HepG2 (cell line): Measurements from ENCODE around the gene ADGRG6. TPM values are rescaled to one million over a fixed set of nuclear protein-coding genes. Genes with fewer than 3 reads are reported as not detected.

Source experiments
- CTCF ChIP-seq: sonication (generic); formaldehyde crosslinking; IDR thresholded peaks from 2 replicates; pipeline ENCODE4 v1.5.0; 2020; ENCODE audit warnings: mild to moderate bottlenecking, missing genetic modification reagents, moderate library complexity
- KDM5A ChIP-seq: fragments of 200-600 bp; sonication (generic); IDR thresholded peaks from 2 replicates; pipeline ENCODE4 v1.7.0; 2018; ENCODE audit warnings: antibody characterized with exemption, mild to moderate bottlenecking, low read length, borderline replicate concordance
- MLLT10 ChIP-seq: sonication (generic); formaldehyde crosslinking; IDR thresholded peaks from 2 replicates; pipeline ENCODE4 v1.4.0; 2020; ENCODE audit warnings: missing genetic modification reagents
- PBX2 ChIP-seq: IDR thresholded peaks from 2 replicates; pipeline ENCODE4 v1.6.1; 2016; ENCODE audit warnings: control low read depth
- SMARCC2 ChIP-seq: fragments of 450-650 bp; IDR thresholded peaks from 2 replicates; pipeline ENCODE4 v1.6.1; 2017; ENCODE audit warnings: antibody characterized with exemption, mild to moderate bottlenecking
- TSC22D2 ChIP-seq: sonication (generic); formaldehyde crosslinking; IDR thresholded peaks from 2 replicates; pipeline ENCODE4 v1.5.1; 2020; ENCODE audit warnings: missing genetic modification reagents, mild to moderate bottlenecking, borderline replicate concordance
- ZBTB46 ChIP-seq: sonication (generic); formaldehyde crosslinking; IDR thresholded peaks from 2 replicates; pipeline ENCODE4 v1.4.0; 2020; ENCODE audit warnings: mild to moderate bottlenecking, missing genetic modification reagents, borderline replicate concordance
- ZNF205 ChIP-seq: IDR thresholded peaks from 2 replicates; pipeline ENCODE4 v1.6.1; 2018; ENCODE audit warnings: missing biosample characterization, missing genetic modification reagents
- ZNF598 ChIP-seq: sonication (generic); formaldehyde crosslinking; IDR thresholded peaks from 2 replicates; pipeline ENCODE4 v1.5.1; 2020; ENCODE audit warnings: mild to moderate bottlenecking, missing genetic modification reagents, borderline replicate concordance
- ZNF839 ChIP-seq: sonication (generic); formaldehyde crosslinking; IDR thresholded peaks from 2 replicates; pipeline ENCODE4 v1.4.0; 2020; ENCODE audit warnings: missing genetic modification reagents, mild to moderate bottlenecking, borderline replicate concordance
- polyA plus RNA-seq, 8 experiments: library from polyadenylated mRNA; depleted of rRNA in 3 of 8; stranded (reverse) in 7 of 8; unstranded in 1 of 8; fragments of >200 nt; fragmentation: Illumina TruSeq in 4 of 8; extraction: Trizol in 4 of 8; gene quantifications; 2 replicates each; pipeline versions ENCODE4 v1.2.1 to v1.2.3, GENCODE V29; 2011 to 2016; ENCODE audit warnings: low read depth in 4 of 8, missing spikeins in 1 of 8, mixed read lengths in 1 of 8; ENCODE audit not compliant: insufficient read depth in 1 of 8
- total RNA-seq, 5 experiments: library from RNA; depleted of rRNA; stranded (reverse); fragments of >200 nt; fragmentation: Illumina TruSeq; extraction: Trizol; gene quantifications; 2 replicates each; pipeline ENCODE4 v1.2.3, GENCODE V29; 2016; ENCODE audit warnings: low read depth in 1 of 5
- TF ChIP-seq, protein P1 (sequence below): sonication (generic); formaldehyde crosslinking; IDR thresholded peaks from 2 replicates; pipeline ENCODE4 v1.4.0; 2020; ENCODE audit warnings: missing genetic modification reagents, borderline replicate concordance
- TF ChIP-seq, protein P2 (sequence below): sonication (generic); formaldehyde crosslinking; IDR thresholded peaks from 2 replicates; pipeline ENCODE4 v1.5.0; 2020; ENCODE audit warnings: missing genetic modification reagents
- TF ChIP-seq, protein P3 (sequence below): sonication (generic); formaldehyde crosslinking; IDR thresholded peaks from 2 replicates; pipeline ENCODE4 v1.9.0; 2021; ENCODE audit warnings: missing genetic modification reagents, borderline replicate concordance

The ADGRG6 gene
- total and polyA plus RNA-seq, 2 of the 13 experiments (the other 11 are each of a cell fraction or from before 2014, with no cell fraction given), result 129 to 249 TPM

DNA sequence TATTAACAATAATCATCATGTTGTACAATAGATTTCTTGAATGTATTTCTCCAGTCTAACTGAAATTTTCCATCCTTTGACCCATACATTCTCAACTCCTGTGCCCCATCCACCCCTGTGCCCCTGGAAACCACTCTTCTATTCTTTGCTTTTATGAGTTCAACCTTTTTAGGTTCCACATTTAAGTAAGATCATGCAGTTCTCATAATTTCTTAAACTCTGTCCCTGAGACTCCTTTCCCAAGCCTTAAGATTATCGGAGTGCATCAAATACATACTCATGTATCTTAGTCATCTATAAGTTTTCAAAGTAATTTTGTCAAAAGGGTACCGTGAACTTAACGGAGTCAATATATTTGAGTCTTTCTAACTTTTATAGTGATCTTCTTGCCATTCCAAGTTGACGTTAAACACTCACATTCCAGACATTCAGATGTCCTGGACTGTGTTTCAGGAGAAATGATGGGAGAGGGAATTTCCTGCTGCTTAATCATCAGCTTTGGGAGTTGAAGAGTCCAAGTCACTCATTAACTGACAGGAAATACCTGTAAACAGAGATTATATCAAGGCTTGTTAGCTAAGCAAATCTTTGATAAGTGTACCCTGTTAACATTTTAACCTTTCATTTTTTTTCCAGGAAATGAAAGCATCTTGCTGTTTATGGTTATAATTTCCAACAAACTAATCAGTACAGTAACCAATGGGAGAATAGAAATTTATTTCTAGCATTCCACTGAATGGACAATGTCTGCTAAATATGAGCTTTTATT lies 73.3 kb downstream of the ADGRG6 start (continued):
- TF ChIP-seq, protein P1, sequence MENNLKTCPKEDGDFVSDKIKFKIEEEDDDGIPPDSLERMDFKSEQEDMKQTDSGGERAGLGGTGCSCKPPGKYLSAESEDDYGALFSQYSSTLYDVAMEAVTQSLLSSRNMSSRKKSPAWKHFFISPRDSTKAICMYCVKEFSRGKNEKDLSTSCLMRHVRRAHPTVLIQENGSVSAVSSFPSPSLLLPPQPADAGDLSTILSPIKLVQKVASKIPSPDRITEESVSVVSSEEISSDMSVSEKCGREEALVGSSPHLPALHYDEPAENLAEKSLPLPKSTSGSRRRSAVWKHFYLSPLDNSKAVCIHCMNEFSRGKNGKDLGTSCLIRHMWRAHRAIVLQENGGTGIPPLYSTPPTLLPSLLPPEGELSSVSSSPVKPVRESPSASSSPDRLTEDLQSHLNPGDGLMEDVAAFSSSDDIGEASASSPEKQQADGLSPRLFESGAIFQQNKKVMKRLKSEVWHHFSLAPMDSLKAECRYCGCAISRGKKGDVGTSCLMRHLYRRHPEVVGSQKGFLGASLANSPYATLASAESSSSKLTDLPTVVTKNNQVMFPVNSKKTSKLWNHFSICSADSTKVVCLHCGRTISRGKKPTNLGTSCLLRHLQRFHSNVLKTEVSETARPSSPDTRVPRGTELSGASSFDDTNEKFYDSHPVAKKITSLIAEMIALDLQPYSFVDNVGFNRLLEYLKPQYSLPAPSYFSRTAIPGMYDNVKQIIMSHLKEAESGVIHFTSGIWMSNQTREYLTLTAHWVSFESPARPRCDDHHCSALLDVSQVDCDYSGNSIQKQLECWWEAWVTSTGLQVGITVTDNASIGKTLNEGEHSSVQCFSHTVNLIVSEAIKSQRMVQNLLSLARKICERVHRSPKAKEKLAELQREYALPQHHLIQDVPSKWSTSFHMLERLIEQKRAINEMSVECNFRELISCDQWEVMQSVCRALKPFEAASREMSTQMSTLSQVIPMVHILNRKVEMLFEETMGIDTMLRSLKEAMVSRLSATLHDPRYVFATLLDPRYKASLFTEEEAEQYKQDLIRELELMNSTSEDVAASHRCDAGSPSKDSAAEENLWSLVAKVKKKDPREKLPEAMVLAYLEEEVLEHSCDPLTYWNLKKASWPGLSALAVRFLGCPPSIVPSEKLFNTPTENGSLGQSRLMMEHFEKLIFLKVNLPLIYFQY (CRISPR knock-in tag), result peak; percentile 72
- TF ChIP-seq ZNF598, result no peak
- TF ChIP-seq TSC22D2 (CRISPR knock-in tag), result no peak; the same call in 1 of the 2 replicates
- peak; percentile 93 for TF ChIP-seq SMARCC2
- no peak for TF ChIP-seq CTCF (CRISPR knock-in tag)
- no peak for TF ChIP-seq ZNF839 (CRISPR knock-in tag)
- TF ChIP-seq, protein P2, sequence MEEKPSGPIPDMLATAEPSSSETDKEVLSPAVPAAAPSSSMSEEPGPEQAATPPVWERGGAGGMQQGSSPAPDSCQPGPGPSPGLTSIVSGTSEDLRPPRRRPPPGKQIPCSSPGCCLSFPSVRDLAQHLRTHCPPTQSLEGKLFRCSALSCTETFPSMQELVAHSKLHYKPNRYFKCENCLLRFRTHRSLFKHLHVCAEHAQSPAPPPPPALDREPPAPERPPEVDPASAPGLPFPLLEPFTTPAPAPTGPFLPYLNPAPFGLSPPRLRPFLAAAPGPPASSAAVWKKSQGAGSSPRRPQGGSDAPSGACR, result peak; percentile 70; the same call in 1 of the 2 replicates
- peak; percentile 79; the same call in 1 of the 2 replicates for TF ChIP-seq ZNF205 (CRISPR knock-in tag)
- TF ChIP-seq, protein P3, sequence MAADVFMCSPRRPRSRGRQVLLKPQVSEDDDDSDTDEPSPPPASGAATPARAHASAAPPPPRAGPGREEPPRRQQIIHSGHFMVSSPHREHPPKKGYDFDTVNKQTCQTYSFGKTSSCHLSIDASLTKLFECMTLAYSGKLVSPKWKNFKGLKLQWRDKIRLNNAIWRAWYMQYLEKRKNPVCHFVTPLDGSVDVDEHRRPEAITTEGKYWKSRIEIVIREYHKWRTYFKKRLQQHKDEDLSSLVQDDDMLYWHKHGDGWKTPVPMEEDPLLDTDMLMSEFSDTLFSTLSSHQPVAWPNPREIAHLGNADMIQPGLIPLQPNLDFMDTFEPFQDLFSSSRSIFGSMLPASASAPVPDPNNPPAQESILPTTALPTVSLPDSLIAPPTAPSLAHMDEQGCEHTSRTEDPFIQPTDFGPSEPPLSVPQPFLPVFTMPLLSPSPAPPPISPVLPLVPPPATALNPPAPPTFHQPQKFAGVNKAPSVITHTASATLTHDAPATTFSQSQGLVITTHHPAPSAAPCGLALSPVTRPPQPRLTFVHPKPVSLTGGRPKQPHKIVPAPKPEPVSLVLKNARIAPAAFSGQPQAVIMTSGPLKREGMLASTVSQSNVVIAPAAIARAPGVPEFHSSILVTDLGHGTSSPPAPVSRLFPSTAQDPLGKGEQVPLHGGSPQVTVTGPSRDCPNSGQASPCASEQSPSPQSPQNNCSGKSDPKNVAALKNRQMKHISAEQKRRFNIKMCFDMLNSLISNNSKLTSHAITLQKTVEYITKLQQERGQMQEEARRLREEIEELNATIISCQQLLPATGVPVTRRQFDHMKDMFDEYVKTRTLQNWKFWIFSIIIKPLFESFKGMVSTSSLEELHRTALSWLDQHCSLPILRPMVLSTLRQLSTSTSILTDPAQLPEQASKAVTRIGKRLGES (CRISPR knock-in tag), result no peak
- TF ChIP-seq MLLT10 (CRISPR knock-in tag), result no peak
- TF ChIP-seq ZBTB46 (CRISPR knock-in tag), result no peak
- peak; percentile 52; the same call in 1 of the 2 replicates for TF ChIP-seq PBX2 (CRISPR knock-in tag)
- TF ChIP-seq KDM5A, result peak; percentile 6; the same call in 1 of the 2 replicates
